Liver (tissue), 3 donors: Measurements from ENCODE around the gene THSD4.

Experiments used
- SP1 ChIP-seq: IDR thresholded peaks from 2 replicates; pipeline ENCODE4 v1.6.1; 2018; ENCODE audit warnings: antibody characterized with exemption, mild to moderate bottlenecking
- TF ChIP-seq, protein P1 (sequence below): fragments of 150-350 bp; IDR thresholded peaks from 2 replicates; pipeline ENCODE4 v1.5.1; 2017; ENCODE audit warnings: improper control_type of control experiment, low read depth, low read length; ENCODE audit not compliant: missing input control
- TF ChIP-seq, protein P2 (sequence below): IDR thresholded peaks from 2 replicates; pipeline ENCODE4 v1.6.1; 2016; ENCODE audit warnings: antibody characterized with exemption, mild to moderate bottlenecking
- donor health status: healthy.
- donor health status: healthy.

DNA sequence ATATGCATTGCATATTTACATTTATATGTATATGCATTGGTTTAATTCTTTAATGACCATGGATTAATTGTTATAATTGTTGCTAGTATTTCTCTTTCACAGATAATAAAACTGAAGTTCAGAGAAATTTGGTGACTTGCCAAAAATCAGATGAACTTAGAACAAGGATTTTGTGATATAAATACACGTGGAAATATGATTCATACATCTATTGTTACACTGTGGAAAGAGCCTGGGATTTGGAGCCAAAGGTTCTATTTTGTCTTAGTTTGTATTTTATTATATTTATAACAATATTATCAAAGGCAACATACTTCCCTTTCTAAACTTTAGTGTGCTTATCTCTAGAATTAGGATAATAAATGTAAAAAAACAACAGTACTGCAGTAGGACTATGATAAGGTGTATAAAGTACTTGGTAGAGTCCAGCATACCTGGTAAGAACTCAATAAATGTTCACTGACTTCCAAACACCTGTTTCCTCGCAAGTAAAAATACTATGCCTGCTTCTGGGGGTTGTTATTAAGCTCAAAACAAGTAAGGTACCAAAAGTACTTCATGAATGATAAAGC lies 342.9 kb downstream of the THSD4 start:
- TF ChIP-seq, protein P1, sequence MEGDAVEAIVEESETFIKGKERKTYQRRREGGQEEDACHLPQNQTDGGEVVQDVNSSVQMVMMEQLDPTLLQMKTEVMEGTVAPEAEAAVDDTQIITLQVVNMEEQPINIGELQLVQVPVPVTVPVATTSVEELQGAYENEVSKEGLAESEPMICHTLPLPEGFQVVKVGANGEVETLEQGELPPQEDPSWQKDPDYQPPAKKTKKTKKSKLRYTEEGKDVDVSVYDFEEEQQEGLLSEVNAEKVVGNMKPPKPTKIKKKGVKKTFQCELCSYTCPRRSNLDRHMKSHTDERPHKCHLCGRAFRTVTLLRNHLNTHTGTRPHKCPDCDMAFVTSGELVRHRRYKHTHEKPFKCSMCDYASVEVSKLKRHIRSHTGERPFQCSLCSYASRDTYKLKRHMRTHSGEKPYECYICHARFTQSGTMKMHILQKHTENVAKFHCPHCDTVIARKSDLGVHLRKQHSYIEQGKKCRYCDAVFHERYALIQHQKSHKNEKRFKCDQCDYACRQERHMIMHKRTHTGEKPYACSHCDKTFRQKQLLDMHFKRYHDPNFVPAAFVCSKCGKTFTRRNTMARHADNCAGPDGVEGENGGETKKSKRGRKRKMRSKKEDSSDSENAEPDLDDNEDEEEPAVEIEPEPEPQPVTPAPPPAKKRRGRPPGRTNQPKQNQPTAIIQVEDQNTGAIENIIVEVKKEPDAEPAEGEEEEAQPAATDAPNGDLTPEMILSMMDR: no peak
- TF ChIP-seq, protein P2, sequence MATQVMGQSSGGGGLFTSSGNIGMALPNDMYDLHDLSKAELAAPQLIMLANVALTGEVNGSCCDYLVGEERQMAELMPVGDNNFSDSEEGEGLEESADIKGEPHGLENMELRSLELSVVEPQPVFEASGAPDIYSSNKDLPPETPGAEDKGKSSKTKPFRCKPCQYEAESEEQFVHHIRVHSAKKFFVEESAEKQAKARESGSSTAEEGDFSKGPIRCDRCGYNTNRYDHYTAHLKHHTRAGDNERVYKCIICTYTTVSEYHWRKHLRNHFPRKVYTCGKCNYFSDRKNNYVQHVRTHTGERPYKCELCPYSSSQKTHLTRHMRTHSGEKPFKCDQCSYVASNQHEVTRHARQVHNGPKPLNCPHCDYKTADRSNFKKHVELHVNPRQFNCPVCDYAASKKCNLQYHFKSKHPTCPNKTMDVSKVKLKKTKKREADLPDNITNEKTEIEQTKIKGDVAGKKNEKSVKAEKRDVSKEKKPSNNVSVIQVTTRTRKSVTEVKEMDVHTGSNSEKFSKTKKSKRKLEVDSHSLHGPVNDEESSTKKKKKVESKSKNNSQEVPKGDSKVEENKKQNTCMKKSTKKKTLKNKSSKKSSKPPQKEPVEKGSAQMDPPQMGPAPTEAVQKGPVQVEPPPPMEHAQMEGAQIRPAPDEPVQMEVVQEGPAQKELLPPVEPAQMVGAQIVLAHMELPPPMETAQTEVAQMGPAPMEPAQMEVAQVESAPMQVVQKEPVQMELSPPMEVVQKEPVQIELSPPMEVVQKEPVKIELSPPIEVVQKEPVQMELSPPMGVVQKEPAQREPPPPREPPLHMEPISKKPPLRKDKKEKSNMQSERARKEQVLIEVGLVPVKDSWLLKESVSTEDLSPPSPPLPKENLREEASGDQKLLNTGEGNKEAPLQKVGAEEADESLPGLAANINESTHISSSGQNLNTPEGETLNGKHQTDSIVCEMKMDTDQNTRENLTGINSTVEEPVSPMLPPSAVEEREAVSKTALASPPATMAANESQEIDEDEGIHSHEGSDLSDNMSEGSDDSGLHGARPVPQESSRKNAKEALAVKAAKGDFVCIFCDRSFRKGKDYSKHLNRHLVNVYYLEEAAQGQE: no peak
- no peak for TF ChIP-seq SP1
